OCI-M1 (cell line): ENCODE data around the gene FGFRL1.

Source experiments
- DNase-seq: peaks from one replicate; lab custom pipeline; 2025; lab: John Stamatoyannopoulos, UW

FGFRL1 gene

DNA sequence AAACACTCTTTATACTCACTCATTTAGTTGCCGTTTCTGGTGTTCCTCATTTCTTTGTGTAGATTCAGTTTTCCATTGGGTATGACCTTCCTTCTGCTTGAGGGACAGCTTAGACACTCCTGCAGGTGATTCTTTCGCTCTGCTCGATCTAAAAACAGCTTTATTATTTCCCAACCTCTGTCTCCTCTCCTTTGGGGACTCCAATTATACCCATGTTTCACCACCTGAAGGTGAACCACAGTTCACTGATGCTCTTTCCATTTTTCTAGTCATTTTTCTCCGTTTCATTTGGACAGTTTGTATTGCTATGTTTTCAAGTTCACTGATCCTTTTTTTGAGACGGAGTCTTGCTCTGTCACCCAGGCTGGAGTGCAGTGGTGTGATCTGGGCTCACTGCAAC, 4.6 kb upstream of the FGFRL1 start:
- no peak for DNase-seq

- peak; percentile 30 for DNase-seq
These were observed 2.4 kb upstream of the FGFRL1 start for GRCh38 chr4:1008840-1009541.

DNA sequence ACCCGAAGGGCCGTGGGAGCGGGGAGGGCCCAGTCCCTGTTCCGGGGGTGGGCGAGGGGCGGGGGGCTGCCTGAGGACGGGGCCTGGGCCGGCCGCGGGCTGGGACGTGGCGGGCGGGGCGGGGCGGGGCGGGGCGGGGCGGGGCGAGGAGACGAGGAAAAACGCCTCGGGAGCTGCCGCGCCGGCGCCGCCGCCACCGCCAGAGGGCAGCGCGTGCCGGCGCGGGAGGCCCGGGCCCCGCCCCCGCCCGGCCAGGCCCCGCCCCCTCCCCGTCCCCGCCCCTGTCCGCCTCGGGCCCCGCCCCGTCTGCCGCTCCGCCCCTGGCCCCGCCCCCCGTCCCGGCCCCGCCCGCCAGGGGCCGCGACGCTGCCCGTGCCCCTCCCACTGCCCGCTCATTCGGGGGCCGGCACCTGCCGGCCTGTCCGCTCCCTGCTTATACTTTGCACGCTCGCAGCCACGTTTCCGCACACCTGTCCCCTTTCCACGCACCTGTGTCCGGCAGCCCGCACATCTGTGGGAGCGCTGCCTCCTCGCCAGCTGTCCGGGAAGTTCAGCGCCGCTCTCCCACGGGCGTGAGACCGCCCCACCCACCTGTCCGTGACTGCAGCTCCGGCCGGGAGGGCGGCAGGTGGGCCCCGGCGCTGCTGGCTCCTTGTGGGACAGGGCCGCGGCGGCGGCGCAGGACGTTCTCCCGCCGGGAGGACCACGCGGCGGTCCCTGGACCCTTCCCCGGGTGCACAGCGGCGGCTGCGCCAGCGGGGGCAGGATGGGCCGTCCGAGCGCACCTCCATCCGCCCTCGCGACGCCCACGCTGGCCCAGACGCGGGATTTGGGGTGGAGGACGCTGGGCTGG, 1.7 kb upstream of the FGFRL1 start:
- peak; percentile 65 for DNase-seq

DNA sequence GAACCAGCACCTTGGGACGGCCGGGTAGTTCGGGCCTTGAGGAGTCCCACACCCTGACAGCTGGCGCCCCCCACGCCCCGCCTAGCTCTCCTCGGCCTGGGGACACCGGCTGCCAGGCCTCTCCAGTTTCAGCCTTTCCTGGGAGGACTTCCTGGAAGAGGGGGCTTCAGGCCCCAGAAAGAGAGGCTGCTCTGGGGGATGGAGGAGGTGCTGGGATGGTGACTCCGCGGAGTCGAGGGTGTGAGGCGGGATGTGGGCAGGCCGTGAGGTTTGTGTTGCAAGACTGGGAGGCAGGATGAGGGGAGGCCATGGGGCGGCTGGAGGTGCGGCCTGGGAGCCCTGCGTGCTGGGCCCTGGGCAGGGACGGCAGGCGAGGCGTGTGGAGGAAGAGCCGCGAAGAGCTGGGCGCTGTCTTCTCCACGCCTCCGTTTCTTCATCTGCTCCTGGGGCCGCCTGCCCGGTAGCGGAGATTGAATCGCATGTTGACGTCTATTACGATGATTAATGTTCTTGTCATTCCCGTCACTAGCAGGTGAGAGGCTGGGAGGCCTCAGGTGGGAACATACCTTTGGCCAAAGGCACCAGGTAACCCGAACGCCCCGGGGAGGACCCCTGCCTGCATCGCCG, 918 bp upstream of the FGFRL1 start:
- peak; percentile 76 for DNase-seq

- DNase-seq: no peak
These were observed 224 bp downstream of the FGFRL1 start for GRCh38 chr4:1011666-1012033.

GRCh38 chr4:1012034-1012739, 761 bp downstream of the FGFRL1 start:
- peak; percentile 12 for DNase-seq

GRCh38 chr4:1013225-1014073, 2.0 kb downstream of the FGFRL1 start:
- DNase-seq: no peak

- DNase-seq: no peak
These were observed 3.1 kb downstream of the FGFRL1 start for GRCh38 chr4:1014291-1015167.

DNA sequence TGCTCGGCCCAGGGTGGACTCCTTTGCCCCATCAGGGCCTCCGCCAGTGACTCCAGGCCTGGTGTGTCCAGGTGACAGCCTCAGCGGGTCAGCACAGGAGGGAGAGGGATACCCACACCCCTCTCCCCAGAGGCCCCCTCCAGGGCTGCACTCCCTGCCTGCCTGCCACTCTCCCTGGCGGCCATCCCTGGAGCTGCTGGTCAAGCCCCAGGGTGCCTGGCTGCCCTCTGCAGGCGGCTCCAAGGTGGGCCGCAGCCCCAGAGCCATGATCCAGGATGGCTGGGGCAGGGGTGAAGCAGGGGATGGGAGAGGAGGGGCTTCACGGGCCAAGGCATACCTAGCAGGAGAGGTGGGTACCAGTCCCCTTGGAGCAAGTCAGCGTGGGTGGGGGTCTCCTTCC, 3.8 kb downstream of the FGFRL1 start:
- DNase-seq: peak; percentile 19

GRCh38 chr4:1015746-1016145, 4.3 kb downstream of the FGFRL1 start:
- no peak for DNase-seq

DNA sequence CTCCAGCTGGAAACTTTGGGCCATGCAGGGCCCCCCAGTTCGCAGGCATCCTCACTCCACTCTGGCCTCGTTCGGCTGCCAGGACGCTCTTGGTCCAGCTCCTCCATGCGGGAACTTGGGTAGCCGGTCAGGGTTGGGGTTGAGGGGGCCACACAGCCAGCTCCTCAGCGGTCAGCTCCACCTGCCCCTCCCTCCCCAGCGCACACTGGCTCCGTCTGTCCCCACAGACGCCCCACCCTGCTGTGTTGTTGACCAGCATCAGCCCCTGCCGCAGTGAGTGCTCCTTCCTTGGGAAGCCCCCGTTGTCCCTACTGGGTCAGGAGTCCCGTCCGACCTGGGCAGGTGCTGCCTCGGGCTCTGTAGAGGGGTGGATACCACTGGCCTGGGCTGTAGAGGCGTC, 5.8 kb downstream of the FGFRL1 start:
- DNase-seq: no peak

- DNase-seq: no peak
These were observed 6.3 kb downstream of the FGFRL1 start for GRCh38 chr4:1017706-1018105.

GRCh38 chr4:1018147-1019020, 7.0 kb downstream of the FGFRL1 start:
- DNase-seq: no peak

DNA sequence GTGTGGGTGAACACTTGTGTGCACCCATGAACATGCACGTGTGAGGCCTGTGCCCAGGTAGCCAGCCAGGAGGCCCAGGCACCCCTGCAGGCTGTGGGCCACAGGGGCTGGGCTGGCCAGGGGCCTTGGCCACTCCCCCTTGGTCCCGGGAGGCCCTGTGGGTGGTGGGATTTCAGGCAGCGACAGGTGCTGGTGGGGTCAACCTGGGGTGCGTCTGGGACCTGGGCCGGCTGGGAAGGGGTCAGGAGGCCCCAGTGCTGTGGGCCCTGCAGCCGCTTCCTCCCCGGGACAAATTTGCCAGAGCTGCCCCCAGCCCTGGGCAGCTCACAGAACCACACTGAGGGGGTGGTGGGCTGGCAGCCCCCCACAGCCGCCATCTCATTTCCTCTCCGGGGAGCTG, 7.9 kb downstream of the FGFRL1 start:
- DNase-seq: no peak

DNA sequence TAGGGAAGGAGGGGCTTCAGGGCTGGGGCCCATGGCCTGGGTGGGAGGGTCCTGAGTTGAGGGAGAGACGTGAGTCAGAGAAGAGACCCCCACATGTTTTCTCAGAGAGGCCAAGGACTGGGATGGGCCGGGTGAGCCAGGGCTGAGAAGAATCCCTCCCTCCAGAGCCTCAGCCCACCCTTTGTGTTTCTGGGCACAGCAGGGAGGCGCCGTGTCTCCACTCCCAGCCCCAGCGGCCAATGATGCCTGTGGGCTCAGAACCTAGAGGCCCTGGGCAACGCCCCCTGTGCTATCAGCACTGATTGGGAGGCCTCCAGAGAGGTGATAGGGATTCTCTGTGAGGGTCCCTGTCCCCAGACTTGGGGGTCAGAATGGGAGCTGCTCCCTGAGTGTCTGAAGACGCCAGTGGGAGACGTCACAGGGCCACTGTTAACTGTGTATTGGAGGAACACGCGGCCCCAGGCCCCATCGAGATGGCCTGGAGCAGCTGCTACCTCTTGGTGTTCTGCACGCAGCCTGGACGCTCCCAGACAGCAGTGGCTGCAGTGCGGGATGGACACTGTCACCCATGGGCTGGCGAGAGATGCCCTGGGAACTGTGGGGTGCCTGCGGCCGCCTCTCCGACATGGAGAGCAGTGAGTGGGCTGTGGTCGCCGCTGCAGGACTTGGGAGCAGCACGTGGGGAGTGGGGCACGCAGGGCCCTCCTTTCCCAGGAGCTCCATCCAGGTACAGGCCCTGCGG, 8.5 kb downstream of the FGFRL1 start:
- no peak for DNase-seq

DNA sequence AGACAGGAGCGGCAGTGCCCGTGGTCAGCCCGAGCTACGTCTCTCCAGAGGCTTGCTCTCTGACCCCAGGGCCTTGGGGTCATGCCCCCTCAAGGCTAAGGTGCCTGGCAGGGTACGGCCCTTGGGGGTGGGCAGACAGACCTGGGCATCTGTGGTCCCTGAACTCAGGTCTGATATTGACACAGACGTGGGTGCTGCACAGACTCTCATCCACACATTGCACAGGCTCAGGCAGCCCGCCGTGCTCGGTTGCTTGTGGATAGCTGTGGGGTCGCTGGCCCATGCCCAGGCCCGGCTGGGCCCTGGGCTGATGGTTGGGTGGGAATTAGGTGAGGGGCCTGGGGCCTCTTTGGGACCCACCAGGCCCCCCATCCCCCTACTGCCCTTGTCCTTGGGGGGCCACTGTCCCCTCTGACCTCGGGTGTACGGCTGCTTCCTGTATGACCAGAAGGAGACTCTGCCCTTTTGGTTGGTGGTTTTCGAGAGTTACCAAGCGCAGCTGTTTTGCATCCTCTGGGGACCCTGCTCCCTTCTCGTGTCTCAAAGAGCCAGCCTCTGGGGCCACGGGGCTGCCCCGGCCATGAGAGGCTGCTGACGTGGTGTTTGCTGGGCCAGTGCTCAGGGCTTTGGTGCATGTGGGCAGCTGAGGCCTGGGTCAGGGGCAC, 10.1 kb downstream of the FGFRL1 start:
- DNase-seq: no peak

DNA sequence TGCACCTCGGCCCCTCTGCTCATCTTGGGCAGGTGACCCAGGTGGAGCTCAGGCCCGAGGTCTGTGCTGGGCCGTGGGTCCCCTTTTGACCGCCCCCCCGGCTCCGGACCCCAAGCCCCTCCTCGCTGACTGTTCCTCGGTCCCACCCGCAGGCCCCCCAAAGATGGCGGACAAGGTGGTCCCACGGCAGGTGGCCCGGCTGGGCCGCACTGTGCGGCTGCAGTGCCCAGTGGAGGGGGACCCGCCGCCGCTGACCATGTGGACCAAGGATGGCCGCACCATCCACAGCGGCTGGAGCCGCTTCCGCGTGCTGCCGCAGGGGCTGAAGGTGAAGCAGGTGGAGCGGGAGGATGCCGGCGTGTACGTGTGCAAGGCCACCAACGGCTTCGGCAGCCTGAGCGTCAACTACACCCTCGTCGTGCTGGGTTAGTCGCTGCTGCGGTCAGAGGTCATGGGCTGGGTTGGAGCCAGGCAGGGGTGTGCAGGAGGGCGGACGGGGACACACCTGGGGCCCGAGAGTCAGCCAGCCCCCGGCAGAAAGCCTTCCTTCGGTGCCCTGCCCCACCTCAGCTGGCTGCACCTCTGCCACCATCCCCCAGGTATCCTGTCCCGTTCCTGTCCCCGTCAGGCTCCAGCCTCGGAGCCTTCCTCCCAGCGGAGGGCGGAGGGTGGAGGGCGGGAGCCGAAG, 10.8 kb downstream of the FGFRL1 start:
- no peak for DNase-seq

GRCh38 chr4:1022739-1023066, 11.3 kb downstream of the FGFRL1 start:
- DNase-seq: no peak
